BLaER1 (cell line): ENCODE data around the gene JARID2.

Experiments used
- H3K27ac ChIP-seq: shearing (Covaris generic); formaldehyde crosslinking; 2 replicates; pipeline ENCODE4 v1.8.1; 2022
- H3K27me3 ChIP-seq: shearing (Covaris generic); formaldehyde crosslinking; 2 replicates; pipeline ENCODE4 v1.8.1; 2022
- H3K36me3 ChIP-seq: shearing (Covaris generic); formaldehyde crosslinking; 2 replicates; pipeline ENCODE4 v1.8.1; 2022
- H3K4me1 ChIP-seq: shearing (Covaris generic); formaldehyde crosslinking; 2 replicates; pipeline ENCODE4 v1.8.1; 2022
- H3K4me2 ChIP-seq: shearing (Covaris generic); formaldehyde crosslinking; 2 replicates; pipeline ENCODE4 v1.8.1; 2022
- H3K4me3 ChIP-seq: shearing (Covaris generic); formaldehyde crosslinking; 2 replicates; pipeline ENCODE4 v1.8.1; 2022
- H3K9ac ChIP-seq: shearing (Covaris generic); formaldehyde crosslinking; 2 replicates; pipeline ENCODE4 v1.8.1; 2022
- H3K9me3 ChIP-seq: shearing (Covaris generic); formaldehyde crosslinking; 2 replicates; pipeline ENCODE4 v1.8.1; 2022
- H4K20me1 ChIP-seq: shearing (Covaris generic); formaldehyde crosslinking; 2 replicates; pipeline ENCODE4 v1.8.1; 2022
- Cebpa-rat ChIP-seq: shearing (Covaris generic); IDR thresholded peaks from 2 replicates; pipeline ENCODE4 v1.8.1; 2022

The JARID2 gene

GRCh38 chr6:15419493-15419892 is 173.6 kb downstream of the JARID2 start:
- H3K27ac ChIP-seq: no peak overlapping the region
- H3K9ac ChIP-seq: no peak overlapping the region
- H3K4me1 ChIP-seq: peaks cover 39% of the 10 kb centered on the region

GRCh38 chr6:15420959-15421438 is 175.1 kb downstream of the JARID2 start:
- Histone ChIP-seq H3K36me3 (peaks cover 72% of the 10 kb centered on the region), H3K4me2 (peak overlapping the region; percentile 76), H3K4me1 (peaks cover 54% of the 10 kb centered on the region), H3K27ac (peak overlapping the region; percentile 80), H3K9ac (peak overlapping the region; percentile 64), H3K4me3 (no peak overlapping the region; the same call in 1 of the 2 replicates), H3K27me3 (no peaks in the 10 kb centered on the region), H4K20me1 (peaks cover 49% of the 10 kb centered on the region), H3K9me3 (peaks cover 43% of the 10 kb centered on the region)
- TF ChIP-seq Cebpa-rat: no peak

More at GRCh38 chr6:15419493-15419892, 173.6 kb downstream of the JARID2 start:
- H4K20me1 ChIP-seq: peaks cover 34% of the 10 kb centered on the region
- no peaks in the 10 kb centered on the region for H3K27me3 ChIP-seq
- H3K4me3 ChIP-seq: no peak overlapping the region
- H3K4me2 ChIP-seq: no peak overlapping the region
- H3K36me3 ChIP-seq: peaks cover 71% of the 10 kb centered on the region
- peaks cover 58% of the 10 kb centered on the region for H3K9me3 ChIP-seq
- no peak for TF ChIP-seq Cebpa-rat

GRCh38 chr6:15421945-15422733 is 176.3 kb downstream of the JARID2 start:
- peak overlapping the region; percentile 15; the same call in 1 of the 2 replicates for H3K9ac ChIP-seq
- TF ChIP-seq Cebpa-rat: no peak
- H3K27me3 ChIP-seq: no peaks in the 10 kb centered on the region
- no peak overlapping the region for H3K4me3 ChIP-seq
- peaks cover 32% of the 10 kb centered on the region for H3K9me3 ChIP-seq
- peak overlapping the region; percentile 80; the same call in 1 of the 2 replicates for H3K27ac ChIP-seq
- peaks cover 60% of the 10 kb centered on the region for H4K20me1 ChIP-seq
- H3K4me2 ChIP-seq: peak overlapping the region; percentile 76
- peaks cover 66% of the 10 kb centered on the region for H3K36me3 ChIP-seq
- H3K4me1 ChIP-seq: peaks cover 65% of the 10 kb centered on the region

GRCh38 chr6:15423286-15423993 is 177.6 kb downstream of the JARID2 start:
- no peak overlapping the region for H3K27ac ChIP-seq
- peaks cover 19% of the 10 kb centered on the region for H3K9me3 ChIP-seq
- H4K20me1 ChIP-seq: peaks cover 73% of the 10 kb centered on the region
- H3K4me2 ChIP-seq: peak overlapping the region; percentile 76; the same call in 1 of the 2 replicates
- H3K27me3 ChIP-seq: no peaks in the 10 kb centered on the region
- no peak overlapping the region for H3K9ac ChIP-seq
- peaks cover 78% of the 10 kb centered on the region for H3K4me1 ChIP-seq
- H3K36me3 ChIP-seq: peaks cover 55% of the 10 kb centered on the region
- H3K4me3 ChIP-seq: no peak overlapping the region
- TF ChIP-seq Cebpa-rat: no peak

GRCh38 chr6:15425947-15426346 is 180.1 kb downstream of the JARID2 start:
- peaks cover 98% of the 10 kb centered on the region for H4K20me1 ChIP-seq
- H3K27ac ChIP-seq: peak overlapping the region; percentile 52; the same call in 1 of the 2 replicates
- H3K4me2 ChIP-seq: peak overlapping the region; percentile 73
- no peak overlapping the region for H3K9ac ChIP-seq
- peaks cover 40% of the 10 kb centered on the region for H3K36me3 ChIP-seq
- H3K27me3 ChIP-seq: no peaks in the 10 kb centered on the region
- H3K4me3 ChIP-seq: no peak overlapping the region
- peaks cover 96% of the 10 kb centered on the region for H3K4me1 ChIP-seq
- no peaks in the 10 kb centered on the region for H3K9me3 ChIP-seq
- no peak for TF ChIP-seq Cebpa-rat

- no peak for TF ChIP-seq Cebpa-rat
- peak overlapping the region; percentile 73 for H3K4me2 ChIP-seq
- H3K4me1 ChIP-seq: peaks cover 96% of the 10 kb centered on the region
- H3K9me3 ChIP-seq: no peaks in the 10 kb centered on the region
- H3K27me3 ChIP-seq: no peaks in the 10 kb centered on the region
- H3K4me3 ChIP-seq: no peak overlapping the region
- H3K36me3 ChIP-seq: peaks cover 40% of the 10 kb centered on the region
- H3K9ac ChIP-seq: no peak overlapping the region
- H4K20me1 ChIP-seq: peaks cover 100% of the 10 kb centered on the region
- H3K27ac ChIP-seq: peak overlapping the region; percentile 52; the same call in 1 of the 2 replicates
Observed at GRCh38 chr6:15426395-15426794, 180.5 kb downstream of the JARID2 start.

GRCh38 chr6:15426901-15427300 is 181.0 kb downstream of the JARID2 start:
- peaks cover 100% of the 10 kb centered on the region for H4K20me1 ChIP-seq
- 0 out of 2 replicates have a peak overlapping the region, but pooled peaks have one; percentile 52 for H3K27ac ChIP-seq
- no peaks in the 10 kb centered on the region for H3K27me3 ChIP-seq
- H3K36me3 ChIP-seq: peaks cover 40% of the 10 kb centered on the region
- no peak for TF ChIP-seq Cebpa-rat
- no peaks in the 10 kb centered on the region for H3K9me3 ChIP-seq
- peaks cover 96% of the 10 kb centered on the region for H3K4me1 ChIP-seq
- H3K4me2 ChIP-seq: peak overlapping the region; percentile 73
- H3K4me3 ChIP-seq: no peak overlapping the region
- no peak overlapping the region for H3K9ac ChIP-seq

- Histone ChIP-seq H3K4me3 (no peak overlapping the region), H3K4me2 (peak overlapping the region; percentile 73), H3K27me3 (no peaks in the 10 kb centered on the region), H3K4me1 (peaks cover 96% of the 10 kb centered on the region), H3K27ac (0 out of 2 replicates have a peak overlapping the region, but pooled peaks have one; percentile 52), H3K9me3 (no peaks in the 10 kb centered on the region), H3K36me3 (peaks cover 40% of the 10 kb centered on the region), H3K9ac (no peak overlapping the region; the same call in 1 of the 2 replicates), H4K20me1 (peaks cover 100% of the 10 kb centered on the region)
- no peak for TF ChIP-seq Cebpa-rat
Observed at GRCh38 chr6:15427331-15428070, 181.6 kb downstream of the JARID2 start.
